GM23338 (cell line): ENCODE measurements around the gene TMEM120B. TPM values are rescaled to one million over a fixed set of nuclear protein-coding genes. Genes with fewer than 3 reads are reported as not detected.

Experiments used
- ATAC-seq: fragments of 200-7000 bp; cut with Tn5 transposase; 3 replicates; pipeline ENCODE4 v1.9.1; 2020
- DNase-seq: peaks from one replicate; pipeline ENCODE4 v3.0.0-alpha.2; 2015; ENCODE audit warnings: low spot score
- H2AFZ ChIP-seq: fragments of 200-600 bp; sonication (generic); 2 replicates; pipeline ENCODE4 v1.8.0; 2016; ENCODE audit warnings: antibody characterized with exemption, mild to moderate bottlenecking, moderate library complexity
- H3F3A ChIP-seq: fragments of 200-600 bp; sonication (generic); replicated peaks from 2 replicates; pipeline ENCODE4 v1.8.0; 2017; ENCODE audit warnings: antibody characterized with exemption, mixed run types, low read depth
- H3K27ac ChIP-seq: fragments of 200-600 bp; sonication (generic); 2 replicates; pipeline ENCODE4 v1.6.1; 2016; ENCODE audit warnings: low read depth
- H3K27me3 ChIP-seq: fragments of 200-600 bp; sonication (generic); 2 replicates; pipeline ENCODE4 v1.8.0; 2016; ENCODE audit warnings: mild to moderate bottlenecking, mixed run types, moderate library complexity; ENCODE audit not compliant: insufficient read depth
- H3K36me3 ChIP-seq: fragments of 200-600 bp; sonication (generic); 2 replicates; pipeline ENCODE4 v1.8.0; 2016; ENCODE audit warnings: mild to moderate bottlenecking; ENCODE audit not compliant: insufficient read depth
- H3K4me1 ChIP-seq: fragments of 200-600 bp; sonication (generic); 2 replicates; pipeline ENCODE4 v1.8.0; 2016; ENCODE audit warnings: mild to moderate bottlenecking, moderate library complexity; ENCODE audit not compliant: insufficient read depth
- H3K4me2 ChIP-seq: fragments of 200-600 bp; sonication (generic); 2 replicates; pipeline ENCODE4 v1.7.1; 2017; ENCODE audit warnings: mixed run types
- H3K4me3 ChIP-seq: fragments of 200-600 bp; sonication (generic); 2 replicates; pipeline ENCODE4 v1.6.1; 2016; ENCODE audit warnings: mixed run types
- H3K79me2 ChIP-seq: fragments of 200-600 bp; sonication (generic); replicated peaks from 2 replicates; pipeline ENCODE4 v1.8.0; 2017; ENCODE audit warnings: mild to moderate bottlenecking; ENCODE audit not compliant: insufficient read depth
- H3K9me2 ChIP-seq: fragments of 200-600 bp; sonication (generic); 2 replicates; pipeline ENCODE4 v1.8.0; 2017; ENCODE audit not compliant: insufficient read depth
- H4K20me1 ChIP-seq: fragments of 200-600 bp; sonication (generic); replicated peaks from 2 replicates; pipeline ENCODE4 v1.8.0; 2017; ENCODE audit warnings: mild to moderate bottlenecking; ENCODE audit not compliant: insufficient read depth
- H3K27ac Mint-ChIP-seq: 2 replicates; pipeline ENCODE4 v1.8.0; 2020; ENCODE audit warnings: inconsistent platforms, mild to moderate bottlenecking, moderate library complexity, mixed read lengths
- H3K27me3 Mint-ChIP-seq: 3 replicates; pipeline ENCODE4 v1.8.0; 2022; ENCODE audit warnings: low read depth, mild to moderate bottlenecking, moderate library complexity, mixed read lengths, inconsistent platforms; ENCODE audit not compliant: insufficient read depth, poor library complexity
- H3K36me3 Mint-ChIP-seq: 3 replicates; pipeline ENCODE4 v1.8.0; 2021; ENCODE audit warnings: low read depth, mild to moderate bottlenecking, inconsistent platforms, moderate library complexity, mixed read lengths
- H3K4me1 Mint-ChIP-seq: 3 replicates; pipeline ENCODE4 v1.8.0; 2020; ENCODE audit warnings: mild to moderate bottlenecking, inconsistent platforms, mixed read lengths
- H3K4me3 Mint-ChIP-seq: 3 replicates; pipeline ENCODE4 v1.8.0; 2021; ENCODE audit warnings: moderate library complexity, mild to moderate bottlenecking, inconsistent platforms, mixed read lengths
- H3K9me3 Mint-ChIP-seq: 3 replicates; pipeline ENCODE4 v1.8.0; 2020; ENCODE audit warnings: moderate library complexity, mild to moderate bottlenecking, inconsistent platforms, mixed read lengths
- CREB1 ChIP-seq: fragments of 250-450 bp; sonication (Bioruptor Pico); IDR thresholded peaks from 2 replicates; pipeline ENCODE4 v1.5.0; 2020; ENCODE audit warnings: low read depth, mild to moderate bottlenecking, moderate library complexity
- JUNB ChIP-seq: IDR thresholded peaks from one replicate; pipeline ENCODE4 v1.6.1; 2016; ENCODE audit warnings: antibody characterized with exemption; ENCODE audit not compliant: unreplicated experiment
- STAT1 ChIP-seq: IDR thresholded peaks from one replicate; pipeline ENCODE4 v1.6.1; 2016; ENCODE audit warnings: antibody characterized with exemption; ENCODE audit not compliant: unreplicated experiment
- ZNF114 ChIP-seq: fragments of 250-450 bp; sonication (Bioruptor Pico); IDR thresholded peaks from 2 replicates; pipeline ENCODE4 v1.5.0; 2020; ENCODE audit warnings: mild to moderate bottlenecking, moderate library complexity
- polyA plus RNA-seq: library from polyadenylated mRNA; unstranded; fragments of >200 nt; fragmentation: Nextera tagmentation; extraction: Ambion mirVana; gene quantifications from 2 replicates; pipeline ENCODE4 v1.2.1, GENCODE V29; 2016
- total RNA-seq: library from RNA; depleted of rRNA; stranded (reverse); fragments of >200 nt; shearing (Covaris generic); gene quantifications from 2 replicates; pipeline ENCODE4 v1.2.3, GENCODE V29; 2014
- TF ChIP-seq, protein P1 (sequence below), 2 experiments: fragments of 200-600 bp in 1 of 2; sonication (generic) in 1 of 2; conservative IDR thresholded peaks; 2 replicates each; pipeline versions ENCODE4 v1.5.1 to v1.6.1; 2016 to 2017; ENCODE audit warnings: antibody characterized with exemption in 2 of 2, low read depth in 2 of 2, mild to moderate bottlenecking in 2 of 2, moderate library complexity in 1 of 2
- TF ChIP-seq, protein P2 (sequence below): IDR thresholded peaks from one replicate; pipeline ENCODE4 v1.6.1; 2018; ENCODE audit warnings: antibody characterized with exemption; ENCODE audit not compliant: unreplicated experiment
- TF ChIP-seq, protein P3 (sequence below): IDR thresholded peaks from 2 replicates; pipeline ENCODE4 v1.6.1; 2016; ENCODE audit warnings: antibody characterized with exemption
- TF ChIP-seq, protein P4 (sequence below): fragments of 250-450 bp; sonication (Bioruptor Pico); IDR thresholded peaks from 2 replicates; pipeline ENCODE4 v1.5.0; 2020; ENCODE audit warnings: mild to moderate bottlenecking, moderate library complexity

Gene TMEM120B
- total and polyA plus RNA-seq, 2 experiments from 2014 or later: 15.0 to 36.0 TPM

DNA sequence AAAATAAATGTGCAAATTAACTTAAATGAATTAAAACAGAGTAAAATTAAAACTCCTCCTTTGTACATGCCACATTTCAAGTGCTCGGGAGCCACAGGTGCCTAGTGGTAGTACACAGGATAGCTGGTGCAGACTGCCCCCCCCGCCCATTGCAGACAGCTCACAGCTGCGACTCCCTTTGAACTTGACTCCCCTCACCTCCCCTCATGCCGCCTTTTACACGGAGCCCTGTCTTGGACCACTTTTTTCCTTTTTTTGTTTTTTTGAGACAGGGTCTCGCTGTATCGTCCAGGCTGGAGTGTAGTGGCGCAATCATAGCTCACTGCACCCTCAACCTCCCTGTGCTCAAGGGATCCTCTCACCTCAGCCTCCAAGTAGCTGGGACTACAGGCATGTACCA lies 102.7 kb downstream of the TMEM120B start:
- peaks cover 23% of the 10 kb centered on the region for H3K27me3 Mint-ChIP-seq
- peaks cover 25% of the 10 kb centered on the region for H3K79me2 ChIP-seq
- no peak for TF ChIP-seq ZNF114 (CRISPR knock-in tag)
- TF ChIP-seq CREB1 (CRISPR knock-in tag): no peak
- no peak for TF ChIP-seq JUNB
- TF ChIP-seq, protein P1, sequence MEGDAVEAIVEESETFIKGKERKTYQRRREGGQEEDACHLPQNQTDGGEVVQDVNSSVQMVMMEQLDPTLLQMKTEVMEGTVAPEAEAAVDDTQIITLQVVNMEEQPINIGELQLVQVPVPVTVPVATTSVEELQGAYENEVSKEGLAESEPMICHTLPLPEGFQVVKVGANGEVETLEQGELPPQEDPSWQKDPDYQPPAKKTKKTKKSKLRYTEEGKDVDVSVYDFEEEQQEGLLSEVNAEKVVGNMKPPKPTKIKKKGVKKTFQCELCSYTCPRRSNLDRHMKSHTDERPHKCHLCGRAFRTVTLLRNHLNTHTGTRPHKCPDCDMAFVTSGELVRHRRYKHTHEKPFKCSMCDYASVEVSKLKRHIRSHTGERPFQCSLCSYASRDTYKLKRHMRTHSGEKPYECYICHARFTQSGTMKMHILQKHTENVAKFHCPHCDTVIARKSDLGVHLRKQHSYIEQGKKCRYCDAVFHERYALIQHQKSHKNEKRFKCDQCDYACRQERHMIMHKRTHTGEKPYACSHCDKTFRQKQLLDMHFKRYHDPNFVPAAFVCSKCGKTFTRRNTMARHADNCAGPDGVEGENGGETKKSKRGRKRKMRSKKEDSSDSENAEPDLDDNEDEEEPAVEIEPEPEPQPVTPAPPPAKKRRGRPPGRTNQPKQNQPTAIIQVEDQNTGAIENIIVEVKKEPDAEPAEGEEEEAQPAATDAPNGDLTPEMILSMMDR (conservative IDR thresholded peaks at IDR 0.05; ENCODE audit: low read depth in 2 of 2): no peak
- TF ChIP-seq STAT1: no peak
- H3K36me3 Mint-ChIP-seq: peaks cover 41% of the 10 kb centered on the region
- no peak overlapping the region for H3K4me3 Mint-ChIP-seq
- peaks cover 19% of the 10 kb centered on the region for H3K4me1 Mint-ChIP-seq
- H3K27ac Mint-ChIP-seq: no peak overlapping the region
- H3K27ac ChIP-seq: no peak overlapping the region
- no peaks in the 10 kb centered on the region for H3K27me3 ChIP-seq
- DNase-seq (no peak), ATAC-seq (no peak)
- H4K20me1 ChIP-seq: peaks cover 20% of the 10 kb centered on the region; the same call in 1 of the 2 replicates
- no peak overlapping the region for H2AFZ ChIP-seq
- no peak overlapping the region for H3K4me2 ChIP-seq
- H3K36me3 ChIP-seq: peaks cover 3% of the 10 kb centered on the region; the same call in 1 of the 2 replicates
- H3K4me1 ChIP-seq: peaks cover 21% of the 10 kb centered on the region
- no peaks in the 10 kb centered on the region for H3K9me2 ChIP-seq
- H3K9me3 Mint-ChIP-seq: no peaks in the 10 kb centered on the region
- H3K4me3 ChIP-seq: no peak overlapping the region
- peaks cover 16% of the 10 kb centered on the region for H3F3A ChIP-seq

DNA sequence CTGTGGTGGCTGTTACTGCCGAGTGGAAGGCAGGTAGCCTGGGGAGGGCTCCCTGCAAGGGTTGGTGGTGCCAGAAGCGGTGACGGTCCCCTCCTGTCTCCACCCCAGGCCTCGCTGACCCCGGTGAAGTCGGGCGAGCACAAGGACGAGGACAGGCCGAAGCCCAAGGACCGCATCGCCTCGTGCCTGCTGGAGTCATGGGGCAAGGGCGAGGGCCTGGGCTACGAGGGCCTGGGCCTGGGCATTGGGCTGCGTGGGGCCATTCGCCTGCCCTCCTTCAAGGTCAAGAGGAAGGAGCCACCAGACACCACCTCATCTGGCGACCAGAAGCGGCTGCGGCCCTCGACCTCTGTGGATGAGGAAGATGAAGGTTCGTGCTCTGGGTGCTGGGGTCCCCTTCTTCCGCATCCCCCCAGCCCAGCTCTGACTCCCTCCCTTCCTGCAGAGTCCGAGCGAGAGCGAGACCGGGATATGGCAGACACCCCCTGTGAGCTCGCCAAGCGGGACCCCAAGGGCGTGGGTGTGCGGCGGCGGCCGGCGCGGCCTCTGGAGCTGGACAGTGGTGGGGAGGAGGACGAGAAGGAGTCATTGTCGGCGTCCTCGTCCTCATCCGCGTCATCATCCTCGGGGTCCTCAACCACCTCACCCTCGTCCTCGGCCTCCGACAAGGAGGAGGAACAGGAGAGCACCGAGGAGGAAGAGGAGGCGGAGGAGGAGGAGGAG lies 104.5 kb downstream of the TMEM120B start:
- Mint-ChIP-seq H3K9me3 (no peaks in the 10 kb centered on the region), H3K4me3 (no peak overlapping the region), H3K27me3 (peaks cover 18% of the 10 kb centered on the region), H3K36me3 (peaks cover 41% of the 10 kb centered on the region), H3K4me1 (peaks cover 12% of the 10 kb centered on the region), H3K27ac (no peak overlapping the region)
- ATAC-seq (no peak), DNase-seq (no peak)
- Histone ChIP-seq H4K20me1 (peaks cover 14% of the 10 kb centered on the region), H3K36me3 (peaks cover 3% of the 10 kb centered on the region; the same call in 1 of the 2 replicates), H3K27me3 (no peaks in the 10 kb centered on the region), H3K9me2 (no peaks in the 10 kb centered on the region), H3K27ac (no peak overlapping the region), H3K4me1 (0 out of 2 replicates have a peak, but pooled peaks cover 9% of the 10 kb centered on the region), H3K4me3 (no peak overlapping the region), H3F3A (peaks cover 12% of the 10 kb centered on the region; the same call in 1 of the 2 replicates), H2AFZ (no peak overlapping the region), H3K79me2 (peaks cover 12% of the 10 kb centered on the region), H3K4me2 (no peak overlapping the region)
- TF ChIP-seq CREB1 (CRISPR knock-in tag): no peak
- TF ChIP-seq, protein P2, sequence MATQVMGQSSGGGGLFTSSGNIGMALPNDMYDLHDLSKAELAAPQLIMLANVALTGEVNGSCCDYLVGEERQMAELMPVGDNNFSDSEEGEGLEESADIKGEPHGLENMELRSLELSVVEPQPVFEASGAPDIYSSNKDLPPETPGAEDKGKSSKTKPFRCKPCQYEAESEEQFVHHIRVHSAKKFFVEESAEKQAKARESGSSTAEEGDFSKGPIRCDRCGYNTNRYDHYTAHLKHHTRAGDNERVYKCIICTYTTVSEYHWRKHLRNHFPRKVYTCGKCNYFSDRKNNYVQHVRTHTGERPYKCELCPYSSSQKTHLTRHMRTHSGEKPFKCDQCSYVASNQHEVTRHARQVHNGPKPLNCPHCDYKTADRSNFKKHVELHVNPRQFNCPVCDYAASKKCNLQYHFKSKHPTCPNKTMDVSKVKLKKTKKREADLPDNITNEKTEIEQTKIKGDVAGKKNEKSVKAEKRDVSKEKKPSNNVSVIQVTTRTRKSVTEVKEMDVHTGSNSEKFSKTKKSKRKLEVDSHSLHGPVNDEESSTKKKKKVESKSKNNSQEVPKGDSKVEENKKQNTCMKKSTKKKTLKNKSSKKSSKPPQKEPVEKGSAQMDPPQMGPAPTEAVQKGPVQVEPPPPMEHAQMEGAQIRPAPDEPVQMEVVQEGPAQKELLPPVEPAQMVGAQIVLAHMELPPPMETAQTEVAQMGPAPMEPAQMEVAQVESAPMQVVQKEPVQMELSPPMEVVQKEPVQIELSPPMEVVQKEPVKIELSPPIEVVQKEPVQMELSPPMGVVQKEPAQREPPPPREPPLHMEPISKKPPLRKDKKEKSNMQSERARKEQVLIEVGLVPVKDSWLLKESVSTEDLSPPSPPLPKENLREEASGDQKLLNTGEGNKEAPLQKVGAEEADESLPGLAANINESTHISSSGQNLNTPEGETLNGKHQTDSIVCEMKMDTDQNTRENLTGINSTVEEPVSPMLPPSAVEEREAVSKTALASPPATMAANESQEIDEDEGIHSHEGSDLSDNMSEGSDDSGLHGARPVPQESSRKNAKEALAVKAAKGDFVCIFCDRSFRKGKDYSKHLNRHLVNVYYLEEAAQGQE: no peak
- TF ChIP-seq, protein P3, sequence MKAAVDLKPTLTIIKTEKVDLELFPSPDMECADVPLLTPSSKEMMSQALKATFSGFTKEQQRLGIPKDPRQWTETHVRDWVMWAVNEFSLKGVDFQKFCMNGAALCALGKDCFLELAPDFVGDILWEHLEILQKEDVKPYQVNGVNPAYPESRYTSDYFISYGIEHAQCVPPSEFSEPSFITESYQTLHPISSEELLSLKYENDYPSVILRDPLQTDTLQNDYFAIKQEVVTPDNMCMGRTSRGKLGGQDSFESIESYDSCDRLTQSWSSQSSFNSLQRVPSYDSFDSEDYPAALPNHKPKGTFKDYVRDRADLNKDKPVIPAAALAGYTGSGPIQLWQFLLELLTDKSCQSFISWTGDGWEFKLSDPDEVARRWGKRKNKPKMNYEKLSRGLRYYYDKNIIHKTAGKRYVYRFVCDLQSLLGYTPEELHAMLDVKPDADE: no peak
- TF ChIP-seq, protein P4, sequence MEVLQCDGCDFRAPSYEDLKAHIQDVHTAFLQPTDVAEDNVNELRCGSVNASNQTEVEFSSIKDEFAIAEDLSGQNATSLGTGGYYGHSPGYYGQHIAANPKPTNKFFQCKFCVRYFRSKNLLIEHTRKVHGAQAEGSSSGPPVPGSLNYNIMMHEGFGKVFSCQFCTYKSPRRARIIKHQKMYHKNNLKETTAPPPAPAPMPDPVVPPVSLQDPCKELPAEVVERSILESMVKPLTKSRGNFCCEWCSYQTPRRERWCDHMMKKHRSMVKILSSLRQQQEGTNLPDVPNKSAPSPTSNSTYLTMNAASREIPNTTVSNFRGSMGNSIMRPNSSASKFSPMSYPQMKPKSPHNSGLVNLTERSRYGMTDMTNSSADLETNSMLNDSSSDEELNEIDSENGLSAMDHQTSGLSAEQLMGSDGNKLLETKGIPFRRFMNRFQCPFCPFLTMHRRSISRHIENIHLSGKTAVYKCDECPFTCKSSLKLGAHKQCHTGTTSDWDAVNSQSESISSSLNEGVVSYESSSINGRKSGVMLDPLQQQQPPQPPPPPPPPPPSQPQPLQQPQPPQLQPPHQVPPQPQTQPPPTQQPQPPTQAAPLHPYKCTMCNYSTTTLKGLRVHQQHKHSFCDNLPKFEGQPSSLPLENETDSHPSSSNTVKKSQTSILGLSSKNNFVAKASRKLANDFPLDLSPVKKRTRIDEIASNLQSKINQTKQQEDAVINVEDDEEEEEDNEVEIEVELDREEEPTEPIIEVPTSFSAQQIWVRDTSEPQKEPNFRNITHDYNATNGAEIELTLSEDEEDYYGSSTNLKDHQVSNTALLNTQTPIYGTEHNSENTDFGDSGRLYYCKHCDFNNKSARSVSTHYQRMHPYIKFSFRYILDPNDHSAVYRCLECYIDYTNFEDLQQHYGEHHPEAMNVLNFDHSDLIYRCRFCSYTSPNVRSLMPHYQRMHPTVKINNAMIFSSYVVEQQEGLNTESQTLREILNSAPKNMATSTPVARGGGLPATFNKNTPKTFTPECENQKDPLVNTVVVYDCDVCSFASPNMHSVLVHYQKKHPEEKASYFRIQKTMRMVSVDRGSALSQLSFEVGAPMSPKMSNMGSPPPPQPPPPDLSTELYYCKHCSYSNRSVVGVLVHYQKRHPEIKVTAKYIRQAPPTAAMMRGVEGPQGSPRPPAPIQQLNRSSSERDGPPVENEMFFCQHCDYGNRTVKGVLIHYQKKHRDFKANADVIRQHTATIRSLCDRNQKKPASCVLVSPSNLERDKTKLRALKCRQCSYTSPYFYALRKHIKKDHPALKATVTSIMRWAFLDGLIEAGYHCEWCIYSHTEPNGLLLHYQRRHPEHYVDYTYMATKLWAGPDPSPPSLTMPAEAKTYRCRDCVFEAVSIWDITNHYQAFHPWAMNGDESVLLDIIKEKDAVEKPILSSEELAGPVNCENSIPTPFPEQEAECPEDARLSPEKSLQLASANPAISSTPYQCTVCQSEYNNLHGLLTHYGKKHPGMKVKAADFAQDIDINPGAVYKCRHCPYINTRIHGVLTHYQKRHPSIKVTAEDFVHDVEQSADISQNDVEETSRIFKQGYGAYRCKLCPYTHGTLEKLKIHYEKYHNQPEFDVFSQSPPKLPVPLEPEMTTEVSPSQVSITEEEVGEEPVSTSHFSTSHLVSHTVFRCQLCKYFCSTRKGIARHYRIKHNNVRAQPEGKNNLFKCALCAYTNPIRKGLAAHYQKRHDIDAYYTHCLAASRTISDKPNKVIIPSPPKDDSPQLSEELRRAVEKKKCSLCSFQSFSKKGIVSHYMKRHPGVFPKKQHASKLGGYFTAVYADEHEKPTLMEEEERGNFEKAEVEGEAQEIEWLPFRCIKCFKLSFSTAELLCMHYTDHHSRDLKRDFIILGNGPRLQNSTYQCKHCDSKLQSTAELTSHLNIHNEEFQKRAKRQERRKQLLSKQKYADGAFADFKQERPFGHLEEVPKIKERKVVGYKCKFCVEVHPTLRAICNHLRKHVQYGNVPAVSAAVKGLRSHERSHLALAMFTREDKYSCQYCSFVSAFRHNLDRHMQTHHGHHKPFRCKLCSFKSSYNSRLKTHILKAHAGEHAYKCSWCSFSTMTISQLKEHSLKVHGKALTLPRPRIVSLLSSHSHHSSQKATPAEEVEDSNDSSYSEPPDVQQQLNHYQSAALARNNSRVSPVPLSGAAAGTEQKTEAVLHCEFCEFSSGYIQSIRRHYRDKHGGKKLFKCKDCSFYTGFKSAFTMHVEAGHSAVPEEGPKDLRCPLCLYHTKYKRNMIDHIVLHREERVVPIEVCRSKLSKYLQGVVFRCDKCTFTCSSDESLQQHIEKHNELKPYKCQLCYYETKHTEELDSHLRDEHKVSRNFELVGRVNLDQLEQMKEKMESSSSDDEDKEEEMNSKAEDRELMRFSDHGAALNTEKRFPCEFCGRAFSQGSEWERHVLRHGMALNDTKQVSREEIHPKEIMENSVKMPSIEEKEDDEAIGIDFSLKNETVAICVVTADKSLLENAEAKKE (CRISPR knock-in tag): no peak
